GM19035 (cell line): ENCODE measurements around the gene PLEKHG7.
"Not testable (repeated sequence)": the region's sequence is repeated elsewhere in the genome, so short reads cannot be mapped to it uniquely, and the experiment has no call there.

ENCODE experiments used
- ATAC-seq: cut with Tn5 transposase; IDR thresholded peaks from one replicate; pipeline ENCODE4 v1.9.1; 2021; ENCODE audit not compliant: unreplicated experiment

PLEKHG7 gene

GRCh38 chr12:92702754-92703679 is at the start of gene PLEKHG7:
PLEKHG7 (plus strand) TSS chr12:92702989; CDS start chr12:92706632, 3,643 bp downstream.
- ATAC-seq, result peak; percentile 85

- ATAC-seq, result not testable (repeated sequence)
Measured at GRCh38 chr12:92654256-92654655, 48.5 kb upstream of the PLEKHG7 start.

GRCh38 chr12:92654929-92655328 is 47.9 kb upstream of the PLEKHG7 start:
- no peak for ATAC-seq

- no peak for ATAC-seq
Measured at GRCh38 chr12:92656911-92657310, 45.9 kb upstream of the PLEKHG7 start.

- no peak for ATAC-seq
Measured at GRCh38 chr12:92657770-92658169, 45.0 kb upstream of the PLEKHG7 start.

- ATAC-seq, result no peak
Measured at GRCh38 chr12:92658611-92659010, 44.2 kb upstream of the PLEKHG7 start.

GRCh38 chr12:92661269-92661668 is 41.5 kb upstream of the PLEKHG7 start:
- no peak for ATAC-seq

GRCh38 chr12:92665496-92665895 is 37.3 kb upstream of the PLEKHG7 start:
- no peak for ATAC-seq

GRCh38 chr12:92668739-92669138 is 34.0 kb upstream of the PLEKHG7 start:
- ATAC-seq, result no peak

- ATAC-seq, result not testable (repeated sequence)
Measured at GRCh38 chr12:92671524-92671923, 31.3 kb upstream of the PLEKHG7 start.

- no peak for ATAC-seq
Measured at GRCh38 chr12:92673756-92674155, 29.0 kb upstream of the PLEKHG7 start.

- no peak for ATAC-seq
Measured at GRCh38 chr12:92674500-92674899, 28.3 kb upstream of the PLEKHG7 start.

- ATAC-seq, result no peak
Measured at GRCh38 chr12:92675092-92675865, 27.5 kb upstream of the PLEKHG7 start.

GRCh38 chr12:92676710-92677109 is 26.1 kb upstream of the PLEKHG7 start:
- ATAC-seq, result no peak

- ATAC-seq, result no peak
Measured at GRCh38 chr12:92690601-92691000, 12.2 kb upstream of the PLEKHG7 start.

GRCh38 chr12:92695056-92695455 is 7.7 kb upstream of the PLEKHG7 start:
- no peak for ATAC-seq

GRCh38 chr12:92695577-92695976 is 7.2 kb upstream of the PLEKHG7 start:
- no peak for ATAC-seq

GRCh38 chr12:92696216-92696615 is 6.6 kb upstream of the PLEKHG7 start:
- ATAC-seq, result no peak

GRCh38 chr12:92698474-92698873 is 4.3 kb upstream of the PLEKHG7 start:
- no peak for ATAC-seq

GRCh38 chr12:92701441-92701840 is 1.3 kb upstream of the PLEKHG7 start:
- no peak for ATAC-seq

- no peak for ATAC-seq
Measured at GRCh38 chr12:92703786-92704185, 997 bp downstream of the PLEKHG7 start.

GRCh38 chr12:92706594-92706993 is 3.8 kb downstream of the PLEKHG7 start:
- no peak for ATAC-seq
